ENCODE results near the gene FMNL2. TPM values are rescaled to one million over a fixed set of nuclear protein-coding genes. Genes with fewer than 3 reads are reported as not detected.

Gene FMNL2
- polyA plus RNA-seq, 3 donors from 2014 or later: 0.08 TPM; not detected in 2

GRCh38 chr2:152480821-152481399 lies 145.9 kb downstream of the FMNL2 start:
- no peaks in the 10 kb centered on the region for H3K4me1 Mint-ChIP-seq
- H3K9me3 Mint-ChIP-seq: no peaks in the 10 kb centered on the region
- no peak overlapping the region for H3K4me3 Mint-ChIP-seq
- peaks cover 0 to 4% (median 3%) of the 10 kb centered on the region in 3 donors for H3K27me3 Mint-ChIP-seq (ENCODE audit: low read depth in 3 of 3)
- no peaks in the 10 kb centered on the region for H3K36me3 Mint-ChIP-seq
- DNase-seq: no peak
- no peak overlapping the region for H3K27ac Mint-ChIP-seq

GRCh38 chr2:152481881-152482583 lies 147.1 kb downstream of the FMNL2 start:
- no peak for DNase-seq
- H3K36me3 Mint-ChIP-seq: no peaks in the 10 kb centered on the region
- no peaks in the 10 kb centered on the region for H3K9me3 Mint-ChIP-seq
- no peak overlapping the region for H3K27ac Mint-ChIP-seq
- H3K4me1 Mint-ChIP-seq: no peaks in the 10 kb centered on the region
- no peak overlapping the region for H3K4me3 Mint-ChIP-seq
- H3K27me3 Mint-ChIP-seq (ENCODE audit: low read depth in 3 of 3): peaks cover 0 to 4% (median 3%) of the 10 kb centered on the region in 3 donors

DNA sequence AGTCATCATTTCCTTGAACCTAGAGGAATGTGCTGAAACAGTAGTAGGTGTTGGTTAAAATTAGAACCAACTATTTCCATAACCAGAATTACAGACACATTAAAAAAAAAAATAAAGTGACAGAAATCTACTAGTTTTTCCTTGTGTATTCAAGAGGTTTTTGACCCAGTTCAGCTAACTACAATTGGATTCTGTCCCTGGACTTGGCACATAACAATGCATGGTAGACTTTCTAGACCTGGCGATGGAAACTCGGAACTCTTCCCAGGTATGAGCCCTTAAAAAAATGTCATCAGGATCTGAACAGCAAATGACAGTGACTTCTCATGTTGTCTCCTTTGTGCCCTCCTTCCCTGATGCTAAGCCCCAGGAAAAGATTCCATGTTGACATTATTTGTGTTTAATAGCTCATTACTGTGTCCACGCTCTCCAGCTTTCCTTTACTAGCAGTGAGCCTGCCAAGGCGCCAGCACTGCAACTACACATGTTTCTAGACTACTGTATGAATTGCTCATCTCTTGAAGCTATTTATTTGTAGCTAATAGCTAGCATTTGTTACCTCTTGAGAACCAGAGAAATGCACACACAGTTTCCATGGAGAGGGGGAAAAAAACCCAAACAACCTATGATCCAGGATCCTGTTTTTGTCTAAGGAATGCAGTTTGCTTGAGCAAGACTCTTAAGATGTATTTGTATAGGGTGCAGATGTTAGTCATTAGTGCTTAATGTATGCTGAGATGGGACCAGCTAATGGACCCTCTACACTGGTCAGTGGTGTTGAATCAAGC lies 148.5 kb downstream of the FMNL2 start:
- H3K4me3 Mint-ChIP-seq: no peak overlapping the region
- H3K27me3 Mint-ChIP-seq (ENCODE audit: low read depth in 3 of 3): peaks cover 0 to 4% (median 3%) of the 10 kb centered on the region in 3 donors
- no peak overlapping the region for H3K27ac Mint-ChIP-seq
- H3K9me3 Mint-ChIP-seq: no peaks in the 10 kb centered on the region
- H3K4me1 Mint-ChIP-seq: no peaks in the 10 kb centered on the region
- DNase-seq: no peak
- H3K36me3 Mint-ChIP-seq: no peaks in the 10 kb centered on the region

DNA sequence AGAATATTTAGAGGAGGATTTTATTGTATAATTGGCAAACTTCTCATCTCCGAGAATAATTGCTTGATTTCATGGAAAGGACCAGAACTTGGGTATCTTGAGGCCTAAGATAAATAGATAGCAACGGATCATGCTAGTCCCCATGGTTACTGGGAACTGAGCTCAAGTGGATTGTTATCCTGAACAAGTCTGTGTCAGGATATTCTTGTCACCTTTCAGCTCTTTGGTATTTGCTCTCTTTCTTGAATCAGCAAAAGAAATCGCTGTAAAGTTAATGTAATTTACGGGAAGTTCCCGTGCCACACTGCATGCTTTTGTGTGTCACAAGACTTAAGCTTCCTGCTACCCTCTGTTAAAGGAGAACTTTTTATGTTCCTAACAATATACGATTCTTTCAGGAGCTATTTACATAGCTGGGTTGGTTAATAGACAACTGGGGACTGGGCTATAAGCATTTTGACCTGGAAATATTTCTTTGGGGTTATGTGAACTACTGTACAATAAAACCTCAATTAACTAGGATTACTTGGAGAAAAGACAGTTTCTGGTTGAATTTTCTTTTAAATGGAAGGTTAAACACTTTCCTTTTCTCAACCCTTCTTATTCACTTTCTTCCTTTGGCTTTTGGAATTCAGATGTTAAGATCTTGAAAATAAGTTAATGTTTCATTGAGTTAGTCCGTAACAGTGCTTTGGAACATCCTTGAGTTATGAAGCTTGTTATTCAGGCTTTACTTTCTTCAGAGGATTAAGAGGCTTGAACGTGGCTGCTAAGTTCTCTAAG lies 151.2 kb downstream of the FMNL2 start:
- no peak overlapping the region for H3K4me3 Mint-ChIP-seq
- no peaks in the 10 kb centered on the region for H3K9me3 Mint-ChIP-seq
- H3K4me1 Mint-ChIP-seq: no peaks in the 10 kb centered on the region
- H3K36me3 Mint-ChIP-seq: no peaks in the 10 kb centered on the region
- peaks cover 0 to 3% (median 1%) of the 10 kb centered on the region in 3 donors for H3K27me3 Mint-ChIP-seq (ENCODE audit: low read depth in 3 of 3)
- DNase-seq: no peak
- H3K27ac Mint-ChIP-seq: no peak overlapping the region

DNA sequence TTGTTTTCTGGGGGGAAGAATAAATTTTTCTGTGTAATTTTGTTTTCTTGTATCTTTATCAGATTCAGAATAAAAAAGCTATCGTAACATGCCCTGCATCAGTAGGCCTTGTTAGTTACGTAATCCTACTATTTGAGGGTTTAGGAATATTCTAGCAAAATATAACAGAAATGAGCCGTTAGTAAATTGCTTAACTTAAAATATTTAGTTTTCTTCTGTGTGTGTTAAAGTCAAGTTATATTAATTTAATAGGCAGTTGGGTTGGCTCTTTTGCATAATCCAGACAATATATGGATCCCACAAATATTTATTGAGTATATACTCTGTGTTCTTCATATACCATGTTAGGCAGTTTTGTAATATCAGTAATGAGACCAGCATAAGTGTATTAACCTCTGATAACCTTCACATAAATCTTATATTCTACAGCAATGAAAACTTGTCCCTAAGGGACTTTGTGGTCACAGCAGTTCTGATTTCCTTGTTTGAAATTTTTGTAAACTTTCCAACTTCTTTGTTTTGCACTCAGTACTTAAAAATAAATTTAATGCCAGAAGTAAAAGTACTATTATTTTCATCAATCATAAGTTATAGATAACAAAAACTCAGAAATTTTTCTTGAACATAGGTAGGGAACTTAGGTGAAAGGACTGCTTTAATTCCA lies 151.9 kb downstream of the FMNL2 start:
- Mint-ChIP-seq H3K27ac (no peak overlapping the region), H3K27me3 (ENCODE audit: low read depth in 3 of 3) (peaks cover 0 to 3% (median 1%) of the 10 kb centered on the region in 3 donors), H3K36me3 (no peaks in the 10 kb centered on the region), H3K4me1 (no peaks in the 10 kb centered on the region), H3K4me3 (no peak overlapping the region), H3K9me3 (no peaks in the 10 kb centered on the region)
- DNase-seq: no peak

GRCh38 chr2:152488075-152488474 lies 153.1 kb downstream of the FMNL2 start:
- H3K9me3 Mint-ChIP-seq: no peaks in the 10 kb centered on the region
- peaks cover 0 to 1% (median under 1%) of the 10 kb centered on the region in 3 donors for H3K27me3 Mint-ChIP-seq (ENCODE audit: low read depth in 3 of 3)
- H3K4me1 Mint-ChIP-seq: no peaks in the 10 kb centered on the region
- no peak overlapping the region for H3K4me3 Mint-ChIP-seq
- H3K27ac Mint-ChIP-seq: no peak overlapping the region
- no peak for DNase-seq
- H3K36me3 Mint-ChIP-seq: no peaks in the 10 kb centered on the region

DNA sequence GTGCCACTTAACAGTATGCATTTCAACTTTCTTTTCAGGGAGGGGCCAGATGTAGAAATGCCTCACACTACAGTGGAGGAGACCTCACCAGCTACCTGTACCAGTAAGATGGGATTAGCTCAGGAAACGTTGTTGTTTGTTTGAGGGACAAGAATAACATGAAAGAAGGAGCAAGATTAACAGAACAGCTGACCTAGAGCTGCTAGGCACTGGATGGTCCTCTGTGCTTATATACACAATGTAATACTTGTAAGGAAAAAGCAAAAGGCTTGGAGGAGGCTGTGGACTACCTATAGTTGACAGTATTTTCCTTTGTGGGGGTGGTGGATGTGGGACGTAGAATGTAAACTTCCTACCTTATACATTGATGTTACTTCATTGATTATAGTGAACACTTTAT lies 154.4 kb downstream of the FMNL2 start:
- H3K4me3 Mint-ChIP-seq: no peak overlapping the region
- H3K27me3 Mint-ChIP-seq (ENCODE audit: low read depth in 3 of 3): peaks cover 0 to 6% (median 3%) of the 10 kb centered on the region in 3 donors
- no peak overlapping the region for H3K27ac Mint-ChIP-seq
- H3K9me3 Mint-ChIP-seq: no peaks in the 10 kb centered on the region
- no peak for DNase-seq
- H3K36me3 Mint-ChIP-seq: no peaks in the 10 kb centered on the region
- no peaks in the 10 kb centered on the region for H3K4me1 Mint-ChIP-seq

DNA sequence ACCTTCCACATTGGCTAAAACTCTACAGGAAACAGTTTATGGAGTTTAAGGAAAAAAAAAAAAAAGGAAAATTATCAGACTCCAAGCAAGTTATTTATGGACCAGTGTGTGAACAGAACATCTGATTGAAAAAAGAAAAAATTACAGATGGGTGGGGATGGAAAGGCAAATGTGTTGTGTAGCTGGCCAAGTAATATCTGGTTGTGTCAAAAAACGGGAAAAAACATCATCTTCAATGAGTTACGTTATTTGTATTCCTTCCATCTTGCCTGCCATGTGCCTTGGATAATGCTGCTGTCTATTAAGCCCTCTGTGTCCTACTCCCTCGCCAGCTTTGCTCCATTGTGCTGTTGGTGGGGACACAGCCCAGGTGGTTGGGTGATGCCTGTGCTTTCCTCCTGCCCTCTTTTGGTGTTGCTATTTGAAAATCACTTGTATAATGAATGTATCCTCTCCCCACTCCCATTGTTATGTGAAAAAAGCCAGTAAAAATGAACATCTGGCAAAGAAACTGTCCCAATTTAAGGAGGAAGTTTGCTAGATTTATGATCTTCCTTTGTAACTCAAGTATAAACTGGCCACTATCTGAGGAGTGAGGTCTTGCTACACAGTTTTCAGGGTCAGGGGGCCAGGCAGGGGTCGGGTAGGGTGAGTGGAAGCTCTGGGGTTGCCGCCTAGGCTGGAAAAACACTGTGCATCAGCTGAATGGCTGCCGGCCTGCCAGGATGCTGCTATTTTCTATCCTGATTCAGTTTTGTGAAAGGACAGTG lies 155.9 kb downstream of the FMNL2 start:
- DNase-seq: no peak
- Mint-ChIP-seq H3K36me3 (no peaks in the 10 kb centered on the region), H3K27me3 (ENCODE audit: low read depth in 3 of 3) (peaks cover 1 to 6% (median 3%) of the 10 kb centered on the region in 3 donors), H3K9me3 (no peaks in the 10 kb centered on the region), H3K27ac (no peak overlapping the region), H3K4me1 (no peaks in the 10 kb centered on the region), H3K4me3 (no peak overlapping the region)

- H3K36me3 Mint-ChIP-seq: no peaks in the 10 kb centered on the region
- DNase-seq: no peak
- no peak overlapping the region for H3K4me3 Mint-ChIP-seq
- no peaks in the 10 kb centered on the region for H3K4me1 Mint-ChIP-seq
- no peaks in the 10 kb centered on the region for H3K9me3 Mint-ChIP-seq
- H3K27me3 Mint-ChIP-seq (ENCODE audit: low read depth in 3 of 3): peaks cover 3 to 7% (median 6%) of the 10 kb centered on the region in 3 donors
- H3K27ac Mint-ChIP-seq: no peak overlapping the region
These were observed 157.2 kb downstream of the FMNL2 start for GRCh38 chr2:152492131-152492530.

DNA sequence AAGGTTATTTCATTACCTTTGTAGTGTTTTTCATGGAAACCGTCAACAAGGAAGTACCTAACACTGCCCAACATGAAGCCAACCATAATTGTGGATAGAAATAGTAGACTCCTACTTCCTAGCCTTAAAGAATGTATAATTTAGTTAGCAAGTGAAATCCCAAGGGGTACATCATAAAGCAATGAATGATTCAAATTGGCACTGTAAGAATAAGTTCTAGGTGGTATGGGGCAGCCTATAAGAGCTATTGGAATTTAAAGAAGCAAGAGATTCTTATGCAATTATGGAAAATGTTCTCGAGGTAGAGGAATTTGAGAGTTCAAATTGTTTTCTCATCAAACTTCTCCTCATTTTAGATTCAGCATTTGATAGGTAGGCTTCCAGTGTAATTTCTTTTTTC lies 157.9 kb downstream of the FMNL2 start:
- Mint-ChIP-seq H3K27me3 (ENCODE audit: low read depth in 3 of 3) (peaks cover 3 to 7% (median 7%) of the 10 kb centered on the region in 3 donors), H3K36me3 (no peaks in the 10 kb centered on the region), H3K27ac (no peak overlapping the region), H3K4me3 (no peak overlapping the region), H3K4me1 (no peaks in the 10 kb centered on the region), H3K9me3 (no peaks in the 10 kb centered on the region)
- DNase-seq: no peak

DNA sequence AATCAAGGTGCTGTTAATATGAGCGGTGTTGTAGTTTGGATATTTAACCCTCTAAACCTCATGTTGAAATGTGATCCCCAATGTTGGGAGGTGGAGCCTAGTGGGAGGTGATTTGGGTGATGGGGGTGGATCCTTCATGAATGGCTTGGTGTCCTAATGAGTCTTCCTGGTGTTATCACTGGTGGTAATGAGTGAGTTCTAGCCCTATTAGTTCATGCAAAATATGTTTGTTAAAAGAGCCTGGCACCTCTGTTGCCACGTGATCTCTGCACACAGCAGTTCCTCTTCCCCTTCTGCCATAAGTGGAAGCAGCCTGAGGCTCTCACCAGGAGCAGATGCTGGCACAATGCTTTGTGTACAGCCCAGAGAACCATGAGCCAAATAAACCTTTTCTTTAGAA lies 158.4 kb downstream of the FMNL2 start:
- no peak for DNase-seq
- no peaks in the 10 kb centered on the region for H3K36me3 Mint-ChIP-seq
- H3K4me1 Mint-ChIP-seq: no peaks in the 10 kb centered on the region
- H3K9me3 Mint-ChIP-seq: no peaks in the 10 kb centered on the region
- H3K27me3 Mint-ChIP-seq (ENCODE audit: low read depth in 3 of 3): peaks cover 3 to 7% (median 7%) of the 10 kb centered on the region in 3 donors
- no peak overlapping the region for H3K27ac Mint-ChIP-seq
- no peak overlapping the region for H3K4me3 Mint-ChIP-seq

DNA sequence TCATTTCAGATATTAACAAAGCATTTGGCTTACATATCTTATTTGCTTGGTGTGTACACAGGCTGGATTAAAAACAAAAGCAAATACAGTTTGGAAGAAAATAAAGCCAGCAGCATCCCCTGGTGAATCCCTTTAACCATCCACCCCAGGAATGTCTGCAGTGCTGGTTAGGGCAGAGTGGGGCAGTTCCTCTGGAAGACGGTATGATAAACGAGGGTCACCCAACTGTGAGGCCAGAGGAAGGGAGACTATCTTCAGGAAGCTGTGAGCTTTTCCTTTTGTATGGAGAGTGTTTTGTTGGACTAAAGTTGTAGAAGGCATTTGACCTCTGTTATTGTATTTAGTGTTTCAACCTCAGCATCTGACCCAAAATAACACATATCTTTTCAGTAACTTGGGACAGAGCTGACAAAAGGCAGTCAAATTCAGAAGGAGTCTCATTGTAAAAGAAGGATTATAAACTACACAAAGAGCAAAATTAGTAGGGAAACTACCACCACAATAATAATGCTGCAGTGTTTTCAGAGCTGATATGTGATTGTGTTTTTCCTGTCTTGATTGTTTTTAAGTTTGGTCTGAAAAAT lies 159.1 kb downstream of the FMNL2 start:
- no peak for DNase-seq
- H3K4me3 Mint-ChIP-seq: no peak overlapping the region
- no peaks in the 10 kb centered on the region for H3K4me1 Mint-ChIP-seq
- no peaks in the 10 kb centered on the region for H3K36me3 Mint-ChIP-seq
- peaks cover 3 to 7% (median 7%) of the 10 kb centered on the region in 3 donors for H3K27me3 Mint-ChIP-seq (ENCODE audit: low read depth in 3 of 3)
- H3K9me3 Mint-ChIP-seq: no peaks in the 10 kb centered on the region
- H3K27ac Mint-ChIP-seq: no peak overlapping the region
